Motor neuron (in vitro differentiated cells): ENCODE measurements around the gene CFL2. TPM values are rescaled to one million over a fixed set of nuclear protein-coding genes. Genes with fewer than 3 reads are reported as not detected.
A peak's percentile ranks its signal among the peaks of the same experiment; 100 is the strongest.
"Not testable (repeated sequence)": the region's sequence is repeated elsewhere in the genome, so short reads cannot be mapped to it uniquely, and the experiment has no call there.

Experiments
- ATAC-seq, 8 experiments: fragments of 200-7000 bp; cut with Tn5 transposase; replicated peaks in 6 of 8; 2 replicates each; pipeline ENCODE4 v1.8.0; 2021; ENCODE audit warnings: mild to moderate bottlenecking in 8 of 8, moderate library complexity in 8 of 8
- H3K27ac ChIP-seq, 2 donors: fragments of 250-450 bp; sonication (Bioruptor Pico); 2 replicates each; pipeline ENCODE4 v1.9.0; 2021; ENCODE audit warnings: antibody characterized with exemption in 2 of 2, mild to moderate bottlenecking in 2 of 2, moderate library complexity in 1 of 2
- H3K4me1 ChIP-seq, 2 donors: fragments of 250-450 bp; sonication (Bioruptor Pico); replicated peaks in 1 of 2; 2 replicates each; pipeline ENCODE4 v1.6.1; 2021; ENCODE audit warnings: antibody characterized with exemption in 2 of 2, mild to moderate bottlenecking in 2 of 2, moderate library complexity in 1 of 2
- H3K4me3 ChIP-seq, 5 donors: fragments of 250-450 bp; sonication (Bioruptor Pico); 2 replicates each; pipeline ENCODE4 v1.9.0; 2021; ENCODE audit warnings: antibody characterized with exemption in 5 of 5, mild to moderate bottlenecking in 5 of 5, moderate library complexity in 4 of 5
- WGBS, 10 experiments: fragments of 450-650 bp; shearing (Covaris generic); methylation state at CpG; one replicate each; pipeline ENCODE4 v1.0.0; 2022; 5-methylcytosine and 5-hydroxymethylcytosine counted together
- in situ Hi-C, 9 experiments: fragments of 400-800 bp; cut with MboI; loops; one replicate each; pipeline ENCODE4 v1.15.0; 2021; ENCODE audit warnings: low sequenced_read_pairs in 9 of 9, low pct_unique_long_range_greater_than_20kb in 2 of 9; ENCODE audit not compliant: unreplicated experiment in 9 of 9
- total RNA-seq, 8 experiments: library from RNA; unstranded; fragments of 300-600 nt; gene quantifications; 2 replicates each; pipeline versions ENCODE4 v1.2.3 to v1.2.4, GENCODE V29; 2022

Gene CFL2
- total RNA-seq, 8 experiments from 2014 or later: 18.5 to 63.4 (median 42.7) TPM

- Histone ChIP-seq H3K4me1 (peaks cover 7 to 9% of the 10 kb centered on the region in 2 donors), H3K27ac (no peak overlapping the region), H3K4me3 (no peak overlapping the region)
- in situ Hi-C loops: no loop called here
- 90 to 100% (median 100%) methylated on average over 1 to 3 of the region's 3 CpGs; no CpG with 5 or more reads in 5 of the 10 experiments for WGBS, 10 experiments
- ATAC-seq: no peak
Observed at GRCh38 chr14:34701808-34702207, 12.6 kb downstream of the CFL2 start.

GRCh38 chr14:34700622-34701130 lies 13.7 kb downstream of the CFL2 start:
- WGBS, 10 experiments: 71 to 100% (median 94%) methylated on average over 1 of the region's 1 CpG; no CpG with 5 or more reads in 2 of the 10 experiments
- in situ Hi-C loops: no loop called here
- no peak overlapping the region for H3K4me3 ChIP-seq
- H3K27ac ChIP-seq: no peak overlapping the region
- peak in 1 of 8 experiments; percentile 6 for ATAC-seq
- peaks cover 7 to 9% of the 10 kb centered on the region in 2 donors for H3K4me1 ChIP-seq

- 0 to 62% (median 28%) methylated on average over 1 to 4 of the region's 4 CpGs; no CpG with 5 or more reads in 2 of the 10 experiments for WGBS, 10 experiments
- in situ Hi-C loops: loop anchor here in 1 of 9 experiments (25.0 kb wide), 1 partner anchor 712 kb away; the partner anchor contains the start of gene NFKBIA
- no peak overlapping the region for H3K27ac ChIP-seq
Observed at GRCh38 chr14:34699873-34700621, 14.3 kb downstream of the CFL2 start.

GRCh38 chr14:34694216-34694615 lies 20.2 kb downstream of the CFL2 start:
- not testable (repeated sequence) for H3K4me3 ChIP-seq, H3K27ac ChIP-seq, ATAC-seq, H3K4me1 ChIP-seq
- WGBS, 10 experiments: 87 to 100% (median 95%) methylated on average over 1 to 16 of the region's 16 CpGs
- in situ Hi-C loops: loop anchor here in 1 of 9 experiments (25.0 kb wide), 1 partner anchor 718 kb away; the partner anchor contains the start of gene NFKBIA

More at GRCh38 chr14:34699873-34700621, 14.3 kb downstream of the CFL2 start:
- H3K4me3 ChIP-seq: no peak overlapping the region
- peaks cover 7 to 9% of the 10 kb centered on the region in 2 donors for H3K4me1 ChIP-seq
- peak; percentile 78 to 98 (median 94) for ATAC-seq

GRCh38 chr14:34693228-34693939 lies 21.0 kb downstream of the CFL2 start:
- no peak overlapping the region for H3K4me3 ChIP-seq
- H3K27ac ChIP-seq: no peak overlapping the region
- ATAC-seq: peak in 3 of 8 experiments; percentile 76 to 86 (median 83)
- H3K4me1 ChIP-seq: no peaks in the 10 kb centered on the region
- 0 to 80% (median 32%) methylated on average over 1 to 11 of the region's 18 CpGs; no CpG with 5 or more reads in 2 of the 10 experiments for WGBS, 10 experiments
- in situ Hi-C loops: loop anchor here in 1 of 9 experiments (25.0 kb wide), 1 partner anchor 719 kb away; the partner anchor contains the start of gene NFKBIA

GRCh38 chr14:34692898-34693227 lies 21.5 kb downstream of the CFL2 start:
- ATAC-seq: no peak
- no peak overlapping the region for H3K4me3 ChIP-seq
- in situ Hi-C loops: loop anchor here in 1 of 9 experiments (25.0 kb wide), 1 partner anchor 719 kb away; the partner anchor contains the start of gene NFKBIA
- no peaks in the 10 kb centered on the region for H3K4me1 ChIP-seq
- no peak overlapping the region for H3K27ac ChIP-seq
- WGBS, 10 experiments: 31 to 95% (median 84%) methylated on average over 1 to 2 of the region's 2 CpGs; no CpG with 5 or more reads in 2 of the 10 experiments

GRCh38 chr14:34692348-34692747 lies 22.0 kb downstream of the CFL2 start:
- ATAC-seq: no peak
- in situ Hi-C loops: loop anchor here in 1 of 9 experiments (25.0 kb wide), 1 partner anchor 720 kb away; the partner anchor contains the start of gene NFKBIA
- H3K27ac ChIP-seq: no peak overlapping the region
- no peaks in the 10 kb centered on the region for H3K4me1 ChIP-seq
- 17 to 100% (median 92%) methylated on average over 1 to 4 of the region's 4 CpGs; no CpG with 5 or more reads in 1 of the 10 experiments for WGBS, 10 experiments
- no peak overlapping the region for H3K4me3 ChIP-seq

- in situ Hi-C loops: loop anchor here in 1 of 9 experiments (25.0 kb wide), 1 partner anchor 721 kb away; the partner anchor contains the start of gene NFKBIA
- Histone ChIP-seq H3K27ac (no peak overlapping the region), H3K4me1 (no peaks in the 10 kb centered on the region), H3K4me3 (no peak overlapping the region)
- 81 to 100% (median 92%) methylated on average over 1 to 4 of the region's 4 CpGs for WGBS, 10 experiments
- ATAC-seq: no peak
Observed at GRCh38 chr14:34691206-34691605, 23.2 kb downstream of the CFL2 start.

GRCh38 chr14:34688470-34689206 lies 25.8 kb downstream of the CFL2 start:
- no peak for ATAC-seq
- Histone ChIP-seq H3K4me3 (no peak overlapping the region), H3K27ac (no peak overlapping the region), H3K4me1 (no peaks in the 10 kb centered on the region)
- 38 to 100% (median 87%) methylated on average over 1 to 3 of the region's 3 CpGs for WGBS, 10 experiments
- in situ Hi-C loops: loop anchor here in 1 of 9 experiments (25.0 kb wide), 1 partner anchor 724 kb away; the partner anchor contains the start of gene NFKBIA

- no peaks in the 10 kb centered on the region for H3K4me1 ChIP-seq
- peak in 1 of 8 experiments; percentile 25 for ATAC-seq
- in situ Hi-C loops: loop anchor here in 1 of 9 experiments (25.0 kb wide), 1 partner anchor 726 kb away; the partner anchor contains the start of gene NFKBIA
- H3K4me3 ChIP-seq: no peak overlapping the region
- 63 to 100% (median 83%) methylated on average over 1 to 7 of the region's 7 CpGs for WGBS, 10 experiments
- no peak overlapping the region for H3K27ac ChIP-seq
Observed at GRCh38 chr14:34685819-34686428, 28.5 kb downstream of the CFL2 start.

GRCh38 chr14:34684578-34684977 lies 29.8 kb downstream of the CFL2 start:
- H3K27ac ChIP-seq: no peak overlapping the region
- ATAC-seq: no peak
- in situ Hi-C loops: loop anchor here in 1 of 9 experiments (25.0 kb wide), 1 partner anchor 728 kb away; the partner anchor contains the start of gene NFKBIA
- H3K4me1 ChIP-seq: no peaks in the 10 kb centered on the region
- H3K4me3 ChIP-seq: no peak overlapping the region
